HCT116 (cell line): ENCODE measurements around the gene MYORG. TPM values are rescaled to one million over a fixed set of nuclear protein-coding genes. Genes with fewer than 3 reads are reported as not detected.

ENCODE experiments used
- ATAC-seq: fragments of 200-7000 bp; cut with Tn5 transposase; 2 replicates; pipeline ENCODE4 v1.9.1; 2020; ENCODE audit warnings: mild to moderate bottlenecking, moderate library complexity
- BruUV-seq: library from RNA; stranded (reverse); fragments of 400-500 nt; replicated peaks from 2 replicates; lab custom pipeline; 2021; lab: Mats Ljungman, UMichigan
- CTCF ChIA-PET: fragments of 300-600 bp; sonication (Branson Sonifier 250); formaldehyde crosslinking; loops from one replicate; lab custom pipeline; 2021; ENCODE audit warnings: antibody characterized with exemption; lab: Charles Lee
- POLR2A ChIA-PET: fragments of 300-600, 350-600 bp; sonication (Branson Sonifier 250); formaldehyde crosslinking; loops from one replicate; lab custom pipeline; 2021; ENCODE audit warnings: antibody characterized with exemption; lab: Charles Lee
- RAD21 ChIA-PET, 2 experiments: fragments of 300-600 bp; sonication (Branson Sonifier 250); formaldehyde crosslinking; loops; one replicate each; lab custom pipeline; 2023; ENCODE audit warnings: low total read pairs in 2 of 2; ENCODE audit not compliant: uncharacterized antibody in 2 of 2, unreplicated experiment in 2 of 2, low non-redundant PET in 1 of 2; lab: Charles Lee
- DNase-seq: peaks from one replicate; pipeline ENCODE4 v3.0.0-alpha.2; 2010; ENCODE audit warnings: low read depth, low spot score
- H2AFZ ChIP-seq: fragments of 200-600 bp; shearing (Covaris generic), sonication (generic); 2 replicates; pipeline ENCODE4 v1.6.1; 2017; ENCODE audit warnings: low read depth, mixed run types, mixed read lengths, antibody characterized with exemption, low read length; ENCODE audit not compliant: poor library complexity, severe bottlenecking
- H3K27ac ChIP-seq: 2 replicates; pipeline ENCODE4 v1.5.1; 2012; ENCODE audit warnings: low read depth, low read length
- H3K27me3 ChIP-seq: fragments of 200-600 bp; sonication (generic); 2 replicates; pipeline ENCODE4 v1.6.1; 2016; ENCODE audit warnings: mixed run types, low read length, mixed read lengths; ENCODE audit not compliant: insufficient read depth
- H3K36me3 ChIP-seq, 2 experiments: fragments of 200-500 bp in 1 of 2; fragments of 200-600 bp in 1 of 2; sonication (Bioruptor generic) in 1 of 2; sonication (generic) in 1 of 2; 2 replicates each; pipeline versions ENCODE4 v1.5.1 to v1.6.1; 2014 to 2016; ENCODE audit warnings: low read length in 2 of 2, inconsistent platforms in 1 of 2, mixed read lengths in 1 of 2, mixed run types in 1 of 2; ENCODE audit not compliant: insufficient read depth in 2 of 2, control insufficient read depth in 1 of 2
- H3K4me1 ChIP-seq, 2 experiments: fragments of 200-600 bp in 1 of 2; sonication (generic) in 1 of 2; 2 replicates each; pipeline versions ENCODE4 v1.5.1 to v1.6.1; 2012 to 2017; ENCODE audit warnings: low read length in 2 of 2, inconsistent platforms in 1 of 2, mild to moderate bottlenecking in 1 of 2, mixed read lengths in 1 of 2, mixed run types in 1 of 2, moderate library complexity in 1 of 2; ENCODE audit not compliant: insufficient read depth in 2 of 2, control insufficient read depth in 1 of 2
- H3K4me2 ChIP-seq: fragments of 200-600 bp; sonication (generic); 2 replicates; pipeline ENCODE4 v1.6.1; 2017; ENCODE audit warnings: mixed run types, low read length, mixed read lengths
- H3K4me3 ChIP-seq, 2 experiments: fragments of 200-600 bp in 1 of 2; sonication (generic) in 1 of 2; replicated peaks in 1 of 2; 2 replicates each; pipeline ENCODE4 v1.5.1; 2011 to 2016; ENCODE audit warnings: low read length in 2 of 2, control low read depth in 1 of 2, low read depth in 1 of 2, mild to moderate bottlenecking in 1 of 2, mixed read lengths in 1 of 2, mixed run types in 1 of 2
- H3K79me2 ChIP-seq: fragments of 200-600 bp; sonication (generic); 2 replicates; pipeline ENCODE4 v1.6.1; 2017; ENCODE audit warnings: mild to moderate bottlenecking, mixed run types, low read length, moderate library complexity, mixed read lengths; ENCODE audit not compliant: insufficient read depth
- H3K9ac ChIP-seq: fragments of 200-600 bp; sonication (generic); 2 replicates; pipeline ENCODE4 v1.6.1; 2016; ENCODE audit warnings: low read length, mixed read lengths
- H3K9me2 ChIP-seq: fragments of 200-600 bp; sonication (generic), shearing (Covaris generic); 2 replicates; pipeline ENCODE4 v1.6.1; 2017; ENCODE audit warnings: mixed run types, mild to moderate bottlenecking, moderate library complexity; ENCODE audit not compliant: insufficient read depth
- H3K9me3 ChIP-seq, 2 experiments: fragments of 200-500 bp in 1 of 2; fragments of 200-600 bp in 1 of 2; sonication (Bioruptor generic) in 1 of 2; sonication (generic) in 1 of 2; 2 replicates each; pipeline ENCODE4 v1.6.1; 2014 to 2017; ENCODE audit warnings: low read length in 2 of 2, mixed read lengths in 2 of 2, inconsistent platforms in 1 of 2, low read depth in 1 of 2, mild to moderate bottlenecking in 1 of 2, mixed run types in 1 of 2, moderate library complexity in 1 of 2; ENCODE audit not compliant: control insufficient read depth in 1 of 2, insufficient read depth in 1 of 2
- H4K20me1 ChIP-seq: fragments of 200-600 bp; sonication (generic), shearing (Covaris generic); 2 replicates; pipeline ENCODE4 v1.6.1; 2017; ENCODE audit warnings: mixed run types, mild to moderate bottlenecking, moderate library complexity; ENCODE audit not compliant: insufficient read depth
- EGR1 ChIP-seq: IDR thresholded peaks from 2 replicates; pipeline ENCODE4 v1.6.1; 2012; ENCODE audit warnings: low read depth
- ELF1 ChIP-seq: IDR thresholded peaks from 2 replicates; pipeline ENCODE4 v1.6.1; 2012; ENCODE audit warnings: low read depth, borderline replicate concordance
- EZH2 ChIP-seq: fragments of 200-600 bp; sonication (generic); IDR thresholded peaks from 2 replicates; pipeline ENCODE4 v1.6.1; 2017; ENCODE audit warnings: antibody characterized with exemption, mixed run types
- POLR2AphosphoS5 ChIP-seq: IDR thresholded peaks from 2 replicates; pipeline ENCODE4 v1.6.1; 2011; ENCODE audit warnings: mild to moderate bottlenecking, low read depth, low read length, moderate library complexity
- intact Hi-C: fragments of 100-400 bp; cut with micrococcal nuclease; formaldehyde crosslinking; loops from 2 replicates; pipeline ENCODE4 v1.10.0; 2022
- total RNA-seq: library from RNA; stranded (reverse); gene quantifications from one replicate; pipeline ENCODE4 v1.2.1, GENCODE V29; 2021; ENCODE audit not compliant: unreplicated experiment
- TF ChIP-seq, protein P1 (sequence below): IDR thresholded peaks from 2 replicates; pipeline ENCODE4 v1.6.1; 2012
- TF ChIP-seq, protein P2 (sequence below): IDR thresholded peaks from 2 replicates; pipeline ENCODE4 v1.6.1; 2012

Gene MYORG
- total RNA-seq, 1 experiment from 2014 or later = 8.5 TPM

DNA sequence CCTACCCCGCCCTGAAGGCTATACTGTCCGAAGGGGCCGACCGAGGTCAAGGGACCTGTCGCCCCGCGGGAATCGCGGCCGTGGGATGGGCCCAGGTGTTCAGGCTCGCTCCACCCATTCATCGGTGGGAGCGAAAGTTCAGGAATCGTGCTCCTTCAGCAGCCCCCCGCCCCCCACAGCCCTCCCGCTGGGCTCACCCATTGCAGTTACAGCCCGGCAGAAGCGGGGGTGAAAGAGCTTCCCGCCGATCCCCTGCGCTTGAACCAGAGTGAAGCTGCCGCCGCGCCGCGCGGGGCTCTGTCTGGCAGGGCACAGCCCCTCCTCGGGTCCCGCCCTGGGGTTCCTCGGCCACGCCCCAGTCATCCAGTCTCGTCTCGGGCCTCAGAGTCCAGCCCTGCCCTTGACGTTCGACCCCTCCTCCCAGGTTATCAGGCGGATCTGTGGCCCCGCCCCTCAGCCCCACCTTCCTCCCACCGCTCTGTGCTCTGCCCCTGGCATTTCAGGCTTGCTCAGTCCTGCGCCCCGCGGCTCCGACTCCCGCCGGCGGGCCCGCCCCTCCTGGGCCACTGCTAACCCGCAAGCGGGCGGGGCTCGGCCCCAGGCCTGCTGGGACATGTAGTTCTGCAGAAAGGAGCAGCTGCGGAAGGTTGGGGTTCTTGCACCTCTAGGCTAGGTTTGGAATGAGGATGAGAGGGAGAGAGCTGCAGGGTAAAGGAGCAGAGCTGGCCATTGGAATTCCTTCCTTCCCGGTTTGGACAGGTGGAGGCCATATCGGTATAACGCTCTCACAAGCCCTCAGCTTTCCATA lies at the start of gene MYORG (continued):
- TF ChIP-seq, protein P1, sequence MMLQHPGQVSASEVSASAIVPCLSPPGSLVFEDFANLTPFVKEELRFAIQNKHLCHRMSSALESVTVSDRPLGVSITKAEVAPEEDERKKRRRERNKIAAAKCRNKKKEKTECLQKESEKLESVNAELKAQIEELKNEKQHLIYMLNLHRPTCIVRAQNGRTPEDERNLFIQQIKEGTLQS = no peak

GRCh38 chr9:34419716-34420504 lies 43.2 kb upstream of the MYORG start:
- ChIA-PET RAD21 (no interaction called here), POLR2A (no interaction called here), CTCF (no interaction called here)
- Histone ChIP-seq H3K4me3 (no peak overlapping the region), H2AFZ (no peak overlapping the region), H3K4me2 (no peak overlapping the region), H3K9ac (no peak overlapping the region), H3K9me3 (no peaks in the 10 kb centered on the region), H4K20me1 (no peaks in the 10 kb centered on the region), H3K9me2 (no peaks in the 10 kb centered on the region), H3K36me3 (no peaks in the 10 kb centered on the region), H3K4me1 (no peaks in the 10 kb centered on the region), H3K27me3 (no peaks in the 10 kb centered on the region), H3K79me2 (no peaks in the 10 kb centered on the region), H3K27ac (no peak overlapping the region)
- no peak for DNase-seq
- no peak for ATAC-seq
- TF ChIP-seq POLR2AphosphoS5 = no peak
- TF ChIP-seq ELF1 = no peak
- TF ChIP-seq, protein P2, sequence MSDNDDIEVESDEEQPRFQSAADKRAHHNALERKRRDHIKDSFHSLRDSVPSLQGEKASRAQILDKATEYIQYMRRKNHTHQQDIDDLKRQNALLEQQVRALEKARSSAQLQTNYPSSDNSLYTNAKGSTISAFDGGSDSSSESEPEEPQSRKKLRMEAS = no peak
- TF ChIP-seq EGR1 = no peak
- TF ChIP-seq EZH2 = no peak
- intact Hi-C loops = no loop called here
- BruUV-seq = no TSS peak
